Measurements from ENCODE around the gene PNMA6E. TPM values are rescaled to one million over a fixed set of nuclear protein-coding genes. Genes with fewer than 3 reads are reported as not detected.
A peak's percentile ranks its signal among the peaks of the same experiment; 100 is the strongest.

Gene PNMA6E
- total RNA-seq, 6 experiments from 2014 or later, result not detected

DNA sequence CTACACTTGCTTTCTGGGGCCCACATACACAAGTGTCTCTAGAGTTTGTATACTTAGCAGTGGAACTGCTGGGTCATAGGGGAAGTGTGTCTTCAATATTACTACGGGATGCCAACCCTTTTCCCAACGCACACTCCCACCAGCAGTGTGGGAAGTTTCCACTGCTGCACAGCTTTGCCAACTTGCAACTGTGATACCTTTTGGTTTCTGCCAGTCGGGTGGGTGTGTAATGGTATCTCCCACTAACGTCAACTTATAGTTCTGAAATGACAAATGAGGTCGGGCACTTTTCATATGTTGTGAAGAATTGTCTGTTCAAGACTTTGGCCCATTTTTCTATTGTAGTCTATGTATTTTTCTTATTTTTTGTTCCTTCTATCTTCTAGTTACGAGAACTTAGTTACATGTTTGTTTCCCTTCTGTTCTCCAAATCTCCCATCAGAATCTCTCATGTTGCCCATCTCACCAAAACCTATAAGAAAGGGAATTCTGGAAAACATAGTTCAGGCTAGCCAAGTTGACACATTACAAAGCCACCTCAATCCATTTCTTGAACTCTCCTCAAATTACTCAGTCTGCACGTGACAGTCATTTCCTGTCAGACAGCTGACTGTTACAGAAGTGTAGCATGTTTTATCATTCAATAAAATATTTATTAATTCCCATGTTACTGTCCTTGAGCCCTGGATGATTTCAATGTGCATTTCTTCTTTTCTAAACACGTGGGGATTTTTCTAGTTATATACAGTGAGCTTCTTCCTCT is 30.7 kb downstream of the PNMA6E start:
- H3K27me3 ChIP-seq, result no peaks in the 10 kb centered on the region
- DNase-seq (no peak), ATAC-seq (no peak)
- no peak overlapping the region for H3K4me3 ChIP-seq
- WGBS (ENCODE audit: insufficient coverage, low coverage, low lambda C conversion rate, missing lambda C conversion rate), result 45% methylated on average over 8 of the region's 8 CpGs
- no peaks in the 10 kb centered on the region for H3K9me3 ChIP-seq
- intact Hi-C loops (cut with DNase I), result no loop called here
- H3K4me1 ChIP-seq, result no peaks in the 10 kb centered on the region
- TF ChIP-seq, protein P1, sequence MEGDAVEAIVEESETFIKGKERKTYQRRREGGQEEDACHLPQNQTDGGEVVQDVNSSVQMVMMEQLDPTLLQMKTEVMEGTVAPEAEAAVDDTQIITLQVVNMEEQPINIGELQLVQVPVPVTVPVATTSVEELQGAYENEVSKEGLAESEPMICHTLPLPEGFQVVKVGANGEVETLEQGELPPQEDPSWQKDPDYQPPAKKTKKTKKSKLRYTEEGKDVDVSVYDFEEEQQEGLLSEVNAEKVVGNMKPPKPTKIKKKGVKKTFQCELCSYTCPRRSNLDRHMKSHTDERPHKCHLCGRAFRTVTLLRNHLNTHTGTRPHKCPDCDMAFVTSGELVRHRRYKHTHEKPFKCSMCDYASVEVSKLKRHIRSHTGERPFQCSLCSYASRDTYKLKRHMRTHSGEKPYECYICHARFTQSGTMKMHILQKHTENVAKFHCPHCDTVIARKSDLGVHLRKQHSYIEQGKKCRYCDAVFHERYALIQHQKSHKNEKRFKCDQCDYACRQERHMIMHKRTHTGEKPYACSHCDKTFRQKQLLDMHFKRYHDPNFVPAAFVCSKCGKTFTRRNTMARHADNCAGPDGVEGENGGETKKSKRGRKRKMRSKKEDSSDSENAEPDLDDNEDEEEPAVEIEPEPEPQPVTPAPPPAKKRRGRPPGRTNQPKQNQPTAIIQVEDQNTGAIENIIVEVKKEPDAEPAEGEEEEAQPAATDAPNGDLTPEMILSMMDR (IDR thresholded peaks at IDR 0.05), result no peak
- TF ChIP-seq POLR2A (IDR thresholded peaks at IDR 0.05), result no peak
- H3K27ac ChIP-seq, result no peak overlapping the region
- H3K36me3 ChIP-seq, result no peaks in the 10 kb centered on the region

DNA sequence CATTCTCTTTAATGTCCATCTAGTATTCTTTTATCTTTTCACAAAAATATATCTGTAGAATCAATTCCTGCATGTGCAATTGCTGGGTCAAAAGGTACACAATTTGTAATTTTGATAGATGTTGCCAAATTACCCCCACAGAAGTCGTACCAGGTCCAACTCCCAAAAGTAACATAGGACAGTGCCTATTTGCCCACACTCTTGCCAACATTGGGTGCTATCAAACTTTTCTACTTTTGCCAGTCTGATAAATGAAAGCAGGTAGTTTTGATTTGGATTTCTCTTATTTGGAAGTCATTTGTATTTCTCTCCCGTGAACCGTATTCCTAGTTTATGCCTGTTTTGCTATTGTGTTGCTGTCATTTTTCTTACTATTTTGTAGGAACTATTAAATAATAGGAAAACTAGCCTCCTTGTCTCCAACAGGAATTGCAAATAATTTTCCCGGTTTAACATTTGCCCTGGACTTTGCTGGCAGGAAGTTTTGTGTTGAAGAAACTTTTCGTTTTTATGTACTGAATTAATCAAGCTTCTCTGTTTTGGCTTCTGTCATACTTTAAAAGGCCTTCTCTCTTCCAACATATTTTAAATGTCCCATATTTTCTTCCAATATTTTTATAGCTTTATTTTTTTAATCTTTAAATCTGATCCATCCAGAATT is 34.1 kb downstream of the PNMA6E start:
- Histone ChIP-seq H3K4me3 (no peak overlapping the region), H3K36me3 (no peaks in the 10 kb centered on the region), H3K27me3 (no peaks in the 10 kb centered on the region), H3K27ac (peak overlapping the region in 1 of 3 donors; percentile 3), H3K9me3 (no peaks in the 10 kb centered on the region), H3K4me1 (no peaks in the 10 kb centered on the region)
- no peak for TF ChIP-seq POLR2A (IDR thresholded peaks at IDR 0.05)
- TF ChIP-seq, protein P1 (IDR thresholded peaks at IDR 0.05), result no peak
- ATAC-seq, result peak in 3 of 4 donors; percentile 38 to 74 (median 62)
- WGBS (ENCODE audit: insufficient coverage, low coverage, low lambda C conversion rate, missing lambda C conversion rate), result 47% methylated on average over 5 of the region's 5 CpGs
- DNase-seq, result no peak
- intact Hi-C loops (cut with DNase I), result no loop called here

DNA sequence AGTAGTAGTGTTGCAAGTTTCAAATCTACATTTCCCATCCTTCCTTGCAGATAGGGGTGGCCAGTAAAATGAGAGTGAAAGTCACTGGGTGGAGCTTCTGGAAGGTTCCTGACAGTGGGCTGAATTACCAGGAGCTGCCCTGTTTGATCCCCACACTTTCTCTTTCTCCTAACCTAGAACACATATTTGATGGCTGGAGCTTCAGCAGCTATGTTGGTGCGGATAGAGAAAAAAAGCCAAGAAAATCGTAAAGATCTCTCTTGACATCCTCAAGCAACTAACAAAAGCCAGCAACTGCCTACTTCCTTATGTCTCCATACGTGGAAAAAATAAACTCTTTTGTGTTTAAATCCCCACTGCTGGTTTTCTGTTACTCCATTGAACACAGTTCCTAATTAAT is 35.0 kb downstream of the PNMA6E start:
- Histone ChIP-seq H3K4me1 (no peaks in the 10 kb centered on the region), H3K36me3 (no peaks in the 10 kb centered on the region), H3K27ac (no peak overlapping the region), H3K4me3 (no peak overlapping the region), H3K9me3 (no peaks in the 10 kb centered on the region), H3K27me3 (no peaks in the 10 kb centered on the region)
- TF ChIP-seq POLR2A (IDR thresholded peaks at IDR 0.05), result no peak
- TF ChIP-seq, protein P1 (IDR thresholded peaks at IDR 0.05), result no peak
- intact Hi-C loops (cut with DNase I), result no loop called here
- no peak for ATAC-seq
- DNase-seq, result no peak
- WGBS (ENCODE audit: insufficient coverage, low coverage, low lambda C conversion rate, missing lambda C conversion rate), result 68% methylated on average over 3 of the region's 3 CpGs

DNA sequence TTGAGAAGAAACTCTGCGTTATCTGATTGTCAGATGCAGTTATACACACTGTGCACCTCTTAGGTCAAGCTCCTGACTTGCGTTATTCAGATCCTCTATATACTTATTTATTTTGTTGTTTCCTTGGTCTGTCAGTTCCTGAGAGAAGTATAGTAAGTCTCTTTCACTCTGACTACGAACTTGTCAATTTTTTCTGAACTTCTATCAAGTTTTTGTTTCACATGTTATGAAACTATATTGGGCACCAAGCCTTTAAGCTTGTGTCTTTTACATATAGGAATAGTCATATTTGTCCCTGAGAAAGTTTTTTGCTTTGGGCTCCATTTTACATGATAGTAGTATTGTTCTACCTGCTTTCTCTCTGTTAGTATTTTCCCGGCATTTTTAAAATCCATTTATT is 35.5 kb downstream of the PNMA6E start:
- Histone ChIP-seq H3K27me3 (no peaks in the 10 kb centered on the region), H3K27ac (no peak overlapping the region), H3K36me3 (no peaks in the 10 kb centered on the region), H3K4me3 (no peak overlapping the region), H3K4me1 (no peaks in the 10 kb centered on the region), H3K9me3 (no peaks in the 10 kb centered on the region)
- DNase-seq (no peak), ATAC-seq (no peak)
- intact Hi-C loops (cut with DNase I), result no loop called here
- 61% methylated on average over 4 of the region's 4 CpGs for WGBS (ENCODE audit: insufficient coverage, low coverage, low lambda C conversion rate, missing lambda C conversion rate)
- TF ChIP-seq, protein P1 (IDR thresholded peaks at IDR 0.05), result no peak
- TF ChIP-seq POLR2A (IDR thresholded peaks at IDR 0.05), result no peak
